GM12878 (cell line): ENCODE data around the gene HERPUD1. TPM values are rescaled to one million over a fixed set of nuclear protein-coding genes. Genes with fewer than 3 reads are reported as not detected.

Experiments used
- ATAC-seq: fragments of 200-7000 bp; cut with Tn5 transposase; 3 replicates; pipeline ENCODE4 v1.9.1; 2020; ENCODE audit warnings: mild to moderate bottlenecking, moderate library complexity
- BruUV-seq: library from RNA; stranded (reverse); fragments of 400-500 nt; replicated peaks from 2 replicates; lab custom pipeline; 2021; lab: Mats Ljungman, UMichigan
- CTCF ChIA-PET: fragments of 300-600 bp; sonication (Branson Sonifier 250); formaldehyde crosslinking; extraction: SDS; loops from one replicate; lab custom pipeline; 2021; ENCODE audit warnings: inconsistent platforms; lab: Yijun Ruan, JAX
- POLR2A ChIA-PET: fragments of 350-600 bp; formaldehyde crosslinking; extraction: SDS; loops from one replicate; lab custom pipeline; 2021; ENCODE audit warnings: inconsistent platforms; lab: Charles Lee
- RAD21 ChIA-PET: fragments of 300-600 bp; sonication (Branson Sonifier 250); formaldehyde crosslinking; loops from one replicate; lab custom pipeline; 2023; ENCODE audit warnings: antibody characterized with exemption; ENCODE audit not compliant: unreplicated experiment; lab: Charles Lee
- SMC1A ChIA-PET: fragments of 300-600 bp; sonication (Branson Sonifier 250); formaldehyde crosslinking; loops from one replicate; lab custom pipeline; 2023; ENCODE audit not compliant: unreplicated experiment, uncharacterized antibody; lab: Charles Lee
- DNase-seq: peaks from one replicate; pipeline ENCODE4 v3.0.0-alpha.2; 2011; ENCODE audit warnings: low read depth, low spot score
- FAIRE-seq: peaks from 3 replicates; lab custom pipeline; 2011; peaks lifted over from hg19 to GRCh38; lab: Jason Lieb, UNC
- H2AFZ ChIP-seq: 2 replicates; pipeline ENCODE4 v1.6.0; 2011; ENCODE audit warnings: low read depth, low read length, control low read depth; ENCODE audit not compliant: control insufficient read depth
- H3K27ac ChIP-seq: 2 replicates; pipeline ENCODE4 v1.5.1; 2011; ENCODE audit warnings: control low read depth; ENCODE audit not compliant: control insufficient read depth, insufficient read depth
- H3K27me3 ChIP-seq, 2 experiments: replicated peaks in 1 of 2; 2 replicates each; pipeline versions ENCODE4 v1.6.0 to v1.6.1; 2011; ENCODE audit warnings: low read length in 1 of 2; ENCODE audit not compliant: control insufficient read depth in 2 of 2, insufficient read depth in 2 of 2
- H3K36me3 ChIP-seq, 2 experiments: 2 replicates each; pipeline ENCODE4 v1.5.1; 2011; ENCODE audit warnings: low read length in 1 of 2; ENCODE audit not compliant: control insufficient read depth in 2 of 2, insufficient read depth in 2 of 2
- H3K4me1 ChIP-seq: 2 replicates; pipeline ENCODE4 v1.6.1; 2011; ENCODE audit warnings: mild to moderate bottlenecking, low read length, moderate library complexity, mixed read lengths; ENCODE audit not compliant: control insufficient read depth, insufficient read depth
- H3K4me2 ChIP-seq: 2 replicates; pipeline ENCODE4 v1.6.0; 2011; ENCODE audit warnings: control low read depth; ENCODE audit not compliant: control insufficient read depth, insufficient read depth
- H3K4me3 ChIP-seq: fragments of 200-600 bp; sonication (generic); 2 replicates; pipeline ENCODE4 v1.5.1; 2016
- H3K79me2 ChIP-seq: 2 replicates; pipeline ENCODE4 v1.6.0; 2011; ENCODE audit warnings: low read length; ENCODE audit not compliant: control insufficient read depth, insufficient read depth
- H3K9ac ChIP-seq: 2 replicates; pipeline ENCODE4 v1.8.0; 2011; ENCODE audit warnings: low read length, control low read depth, mixed read lengths; ENCODE audit not compliant: control insufficient read depth, insufficient read depth
- H3K9me3 ChIP-seq: replicated peaks from 3 replicates; pipeline ENCODE4 v1.5.1; 2011; ENCODE audit warnings: mild to moderate bottlenecking, low read length; ENCODE audit not compliant: control insufficient read depth, insufficient read depth
- H4K20me1 ChIP-seq: 2 replicates; pipeline ENCODE4 v1.6.0; 2011; ENCODE audit not compliant: control insufficient read depth, insufficient read depth
- E2F4 ChIP-seq: IDR thresholded peaks from 2 replicates; pipeline ENCODE4 v1.6.1; 2012; ENCODE audit warnings: low read depth, low read length, improper control_type of control experiment
- ELK1 ChIP-seq: IDR thresholded peaks from 2 replicates; pipeline ENCODE4 v1.6.1; 2012; ENCODE audit warnings: low read depth, low read length, improper control_type of control experiment
- ESRRA ChIP-seq: IDR thresholded peaks from 2 replicates; pipeline ENCODE4 v1.6.1; 2012; ENCODE audit warnings: mild to moderate bottlenecking, low read length, improper control_type of control experiment
- HSF1 ChIP-seq: fragments of 150-350 bp; IDR thresholded peaks from 2 replicates; pipeline ENCODE4 v1.6.1; 2014; ENCODE audit warnings: mild to moderate bottlenecking, low read depth, low read length
- MLLT1 ChIP-seq: fragments of 450-650 bp; IDR thresholded peaks from 2 replicates; pipeline ENCODE4 v1.6.1; 2016; ENCODE audit warnings: mild to moderate bottlenecking
- RELA ChIP-seq: fragments of 450-650 bp; IDR thresholded peaks from 2 replicates; pipeline ENCODE4 v1.8.0; 2014; ENCODE audit warnings: borderline replicate concordance; ENCODE audit not compliant: partially characterized antibody
- WGBS: methylation state at CpG from one replicate; pipeline ENCODE4 v1.1.6; 2016; ENCODE audit warnings: low lambda C conversion rate; ENCODE audit not compliant: insufficient replicate concordance, insufficient coverage; ENCODE audit errors: missing lambda C conversion rate; 5-methylcytosine and 5-hydroxymethylcytosine counted together
- in situ Hi-C: fragments of 300-500 bp; cut with MboI; formaldehyde crosslinking; loops from 9 replicates; pipeline ENCODE4 v1.14.3; 2018; ENCODE audit warnings: mixed read lengths
- intact Hi-C: fragments of 100-400 bp; cut with micrococcal nuclease; formaldehyde crosslinking; loops from one replicate; pipeline ENCODE4 v1.14.2; 2022; ENCODE audit not compliant: unreplicated experiment
- polyA plus RNA-seq, 11 experiments: library from polyadenylated mRNA; depleted of rRNA in 4 of 11; unstranded in 6 of 11; stranded (reverse) in 5 of 11; fragments of >200 nt; fragmentation: Nextera tagmentation in 4 of 11; fragmentation: Illumina TruSeq in 1 of 11; extraction: Ambion mirVana in 4 of 11; extraction: Trizol in 1 of 11; gene quantifications; 1 replicate in 1 of 11; 2 replicates in 10 of 11; pipeline versions ENCODE4 v1.2.1 to v1.2.3, GENCODE V29; 2011 to 2016; ENCODE audit warnings: inconsistent platforms in 2 of 11, missing spikeins in 2 of 11, low read depth in 1 of 11
- total RNA-seq, 4 experiments: library from RNA; depleted of rRNA in 3 of 4; stranded (reverse); fragments of >200 nt in 3 of 4; fragmentation: Illumina TruSeq in 1 of 4; extraction: Trizol in 1 of 4; gene quantifications; 2 replicates each; pipeline versions ENCODE4 v1.2.1 to v1.2.3, GENCODE V29; 2013 to 2021

Gene HERPUD1
- total and polyA plus RNA-seq, 10 of the 15 experiments (the other 5 are each of a cell fraction or from before 2014, with no cell fraction given) = 32.6 to 212 (median 122) TPM

GRCh38 chr16:56966093-56966475 is 34.1 kb downstream of the HERPUD1 start:
- in situ Hi-C loops = no loop called here
- no peak overlapping the region for H3K9ac ChIP-seq
- H3K9me3 ChIP-seq = no peaks in the 10 kb centered on the region
- ChIA-PET SMC1A (interaction anchor here (0.9 to 31.6 kb wide), 23 partner anchors 9 to 201 kb away, joined by 3 to 604 read pairs (median 4); partner anchors contain the start of gene NLRC5), CTCF (interaction anchor here (0.6 to 17.5 kb wide), 26 partner anchors 14 to 275 kb away, joined by 3 to 420 read pairs (median 14); partner anchors contain the start of genes NLRC5 and SLC12A3), POLR2A (interaction anchor here (1.0 to 17.6 kb wide), 12 partner anchors 9 to 79 kb away, joined by 3 to 343 read pairs (median 4); partner anchors contain the start of gene NLRC5), RAD21 (interaction anchor here (0.6 to 16.8 kb wide), 21 partner anchors 14 to 218 kb away, joined by 3 to 376 read pairs (median 6); partner anchors contain the start of gene NLRC5)
- H3K4me2 ChIP-seq = no peak overlapping the region
- H3K27ac ChIP-seq = no peak overlapping the region
- H3K36me3 ChIP-seq = no peaks in the 10 kb centered on the region
- DNase-seq = no peak
- WGBS = 100% methylated on average over 3 of the region's 3 CpGs
- H2AFZ ChIP-seq = no peak overlapping the region; the same call in 1 of the 2 replicates
- TF ChIP-seq ELK1 (no peak), HSF1 (no peak), RELA (no peak), E2F4 (no peak), MLLT1 (no peak), ESRRA (no peak)
- TF ChIP-seq, all 136 proteins: peak for 0
- no peak for FAIRE-seq
- Histone ChIP-seq H4K20me1 (no peaks in the 10 kb centered on the region), H3K4me3 (no peak overlapping the region), H3K4me1 (peaks cover 14% of the 10 kb centered on the region), H3K79me2 (no peaks in the 10 kb centered on the region), H3K27me3 (no peaks in the 10 kb centered on the region)
- intact Hi-C loops = no loop called here
- no peak for ATAC-seq
- no TSS peak for BruUV-seq
